Neural crest cell (in vitro differentiated cells): ENCODE results near the gene HDLBP. TPM values are rescaled to one million over a fixed set of nuclear protein-coding genes. Genes with fewer than 3 reads are reported as not detected.

Experiments
- DNase-seq: peaks from one replicate; pipeline ENCODE4 v3.0.0; 2021; ENCODE audit warnings: low read depth, mixed read lengths, low spot score
- H3K27ac Mint-ChIP-seq: one replicate; pipeline ENCODE4 v1.8.0; 2021; ENCODE audit warnings: mild to moderate bottlenecking, mixed read lengths; ENCODE audit not compliant: unreplicated experiment
- H3K27me3 Mint-ChIP-seq: 2 replicates; pipeline ENCODE4 v1.8.0; 2021; ENCODE audit warnings: low read depth, mild to moderate bottlenecking, mixed read lengths
- H3K36me3 Mint-ChIP-seq: 2 replicates; pipeline ENCODE4 v1.8.0; 2021; ENCODE audit warnings: low read depth, mild to moderate bottlenecking, mixed read lengths
- H3K4me1 Mint-ChIP-seq: 2 replicates; pipeline ENCODE4 v1.8.0; 2021; ENCODE audit warnings: mixed read lengths
- H3K4me3 Mint-ChIP-seq: one replicate; pipeline ENCODE4 v1.8.0; 2021; ENCODE audit warnings: mild to moderate bottlenecking, mixed read lengths
- H3K9me3 Mint-ChIP-seq: 2 replicates; pipeline ENCODE4 v1.8.0; 2021; ENCODE audit warnings: mixed read lengths
- CTCF ChIP-seq: fragments of 200-600 bp; sonication (generic); conservative IDR thresholded peaks from 2 replicates; pipeline ENCODE4 v1.5.0; 2021; ENCODE audit warnings: antibody characterized with exemption, mild to moderate bottlenecking
- total RNA-seq: library from RNA; stranded (reverse); gene quantifications from 2 replicates; pipeline ENCODE4 v1.2.1, GENCODE V29; 2021

The HDLBP gene
- total RNA-seq, 1 donor from 2014 or later, result 333 TPM

- H3K9me3 Mint-ChIP-seq, result no peaks in the 10 kb centered on the region
- no peak for DNase-seq
- no peaks in the 10 kb centered on the region for H3K36me3 Mint-ChIP-seq
Measured at GRCh38 chr2:241225983-241226382, 89.5 kb downstream of the HDLBP start.

DNA sequence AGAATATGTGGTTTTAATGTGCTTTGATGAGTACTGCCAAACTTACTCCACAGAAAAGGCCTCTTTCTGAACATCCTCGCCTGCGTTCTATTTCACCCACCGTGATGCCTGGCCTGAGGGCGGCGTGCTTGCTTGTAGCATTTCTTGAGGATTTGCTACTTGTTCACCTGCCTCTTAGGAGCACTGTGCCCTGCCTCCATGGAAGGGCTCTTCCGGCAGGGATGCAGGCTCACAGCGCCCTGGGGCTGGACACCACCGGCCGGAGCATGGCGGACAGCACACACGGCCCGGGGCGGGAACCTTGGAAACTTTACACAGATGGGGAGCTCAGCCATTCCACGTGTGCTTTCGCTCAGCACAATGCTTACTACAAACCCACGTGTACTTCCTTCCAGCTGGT is 89.9 kb downstream of the HDLBP start:
- no peak for DNase-seq
- H3K4me3 Mint-ChIP-seq, result no peak overlapping the region
- TF ChIP-seq CTCF, result no peak
- no peaks in the 10 kb centered on the region for H3K9me3 Mint-ChIP-seq
- H3K27me3 Mint-ChIP-seq, result peaks cover 3% of the 10 kb centered on the region
- H3K36me3 Mint-ChIP-seq, result no peaks in the 10 kb centered on the region
- H3K27ac Mint-ChIP-seq, result no peak overlapping the region
- peaks cover 25% of the 10 kb centered on the region for H3K4me1 Mint-ChIP-seq

More at GRCh38 chr2:241225983-241226382, 89.5 kb downstream of the HDLBP start:
- Mint-ChIP-seq H3K27me3 (peaks cover 3% of the 10 kb centered on the region), H3K4me3 (no peak overlapping the region), H3K4me1 (peaks cover 25% of the 10 kb centered on the region), H3K27ac (no peak overlapping the region)
- TF ChIP-seq CTCF, result no peak

DNA sequence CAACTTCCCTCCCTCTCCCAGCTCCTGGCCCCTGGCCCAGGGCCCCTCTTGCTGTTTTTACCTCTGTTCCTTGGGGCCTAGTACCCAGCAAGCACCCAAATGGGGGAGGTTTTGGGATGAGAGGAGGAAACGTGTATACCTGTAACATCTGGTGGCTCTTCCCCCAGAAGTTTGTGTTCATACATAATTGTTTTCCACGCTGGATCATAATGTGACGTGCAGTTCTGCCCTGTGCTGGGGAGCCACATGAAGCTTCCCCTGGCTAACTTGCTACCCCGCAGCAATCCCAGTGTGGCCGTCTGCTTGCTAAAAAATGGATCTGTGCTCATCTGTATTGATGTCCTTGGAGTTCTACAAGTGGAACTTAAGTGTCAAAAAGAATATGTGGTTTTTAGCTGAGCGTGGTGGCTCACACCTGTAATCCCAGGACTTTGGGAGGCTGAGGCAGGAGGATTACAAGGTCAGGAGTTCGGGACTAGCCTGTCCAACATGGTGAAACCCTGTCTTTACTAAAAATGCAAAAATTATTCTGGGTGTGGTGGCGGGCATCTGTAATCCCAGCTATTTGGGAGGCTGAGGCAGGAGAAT is 90.5 kb downstream of the HDLBP start:
- no peak for TF ChIP-seq CTCF
- peak overlapping the region; percentile 62 for H3K27ac Mint-ChIP-seq
- peaks cover 3% of the 10 kb centered on the region for H3K27me3 Mint-ChIP-seq
- H3K36me3 Mint-ChIP-seq, result no peaks in the 10 kb centered on the region
- H3K9me3 Mint-ChIP-seq, result no peaks in the 10 kb centered on the region
- peaks cover 28% of the 10 kb centered on the region for H3K4me1 Mint-ChIP-seq
- DNase-seq, result no peak
- peak overlapping the region; percentile 76 for H3K4me3 Mint-ChIP-seq

GRCh38 chr2:241224018-241224850 is 91.2 kb downstream of the HDLBP start:
- Mint-ChIP-seq H3K27ac (peak overlapping the region; percentile 62), H3K27me3 (peaks cover 3% of the 10 kb centered on the region), H3K9me3 (no peaks in the 10 kb centered on the region), H3K4me1 (peaks cover 32% of the 10 kb centered on the region), H3K4me3 (peak overlapping the region; percentile 76), H3K36me3 (no peaks in the 10 kb centered on the region)
- TF ChIP-seq CTCF, result no peak
- peak; percentile 43 for DNase-seq

GRCh38 chr2:241223211-241224017 is 92.1 kb downstream of the HDLBP start:
- Mint-ChIP-seq H3K27me3 (peaks cover 7% of the 10 kb centered on the region), H3K36me3 (no peaks in the 10 kb centered on the region), H3K27ac (no peak overlapping the region), H3K4me1 (peaks cover 40% of the 10 kb centered on the region), H3K9me3 (no peaks in the 10 kb centered on the region), H3K4me3 (peak overlapping the region; percentile 76)
- DNase-seq, result no peak
- no peak for TF ChIP-seq CTCF
